Parathyroid adenoma (tissue), 2 donors: ENCODE results near the gene ACOT13.

Experiments
- H2AFZ ChIP-seq: fragments of 300-600 bp; sonication (generic); one replicate; pipeline ENCODE4 v1.7.0; 2017; ENCODE audit warnings: antibody characterized with exemption, mild to moderate bottlenecking
- H3K27ac ChIP-seq: fragments of 300-600 bp; sonication (generic); one replicate; pipeline ENCODE4 v1.7.0; 2017
- H3K27me3 ChIP-seq: fragments of 300-600 bp; sonication (generic); one replicate; pipeline ENCODE4 v1.7.0; 2017; ENCODE audit warnings: low read length; ENCODE audit not compliant: control insufficient read depth, insufficient read depth
- H3K36me3 ChIP-seq: fragments of 300-600 bp; sonication (generic); one replicate; pipeline ENCODE4 v1.7.0; 2017; ENCODE audit warnings: low read length; ENCODE audit not compliant: control insufficient read depth, insufficient read depth
- H3K4me1 ChIP-seq: fragments of 300-600 bp; sonication (generic); one replicate; pipeline ENCODE4 v1.7.0; 2017; ENCODE audit warnings: control low read depth
- H3K4me2 ChIP-seq: fragments of 300-600 bp; sonication (generic); one replicate; pipeline ENCODE4 v1.7.0; 2017; ENCODE audit warnings: low read length
- H3K4me3 ChIP-seq: fragments of 300-600 bp; sonication (generic); one replicate; pipeline ENCODE4 v1.7.0; 2017; ENCODE audit warnings: low read depth, low read length
- H3K79me2 ChIP-seq: fragments of 300-600 bp; sonication (generic); one replicate; pipeline ENCODE4 v1.7.0; 2017; ENCODE audit warnings: control low read depth
- H3K9ac ChIP-seq: fragments of 300-600 bp; sonication (generic); one replicate; pipeline ENCODE4 v1.7.0; 2017; ENCODE audit warnings: mild to moderate bottlenecking
- H3K9me3 ChIP-seq: fragments of 300-600 bp; sonication (generic); one replicate; pipeline ENCODE4 v1.7.0; 2017; ENCODE audit warnings: low read length; ENCODE audit not compliant: control insufficient read depth
- CTCF ChIP-seq: fragments of 300-600 bp; sonication (generic); IDR thresholded peaks from one replicate; pipeline ENCODE4 v1.7.0; 2017; ENCODE audit warnings: antibody characterized with exemption, mild to moderate bottlenecking
- donor health status: primary hyperparathyroidism.

Gene ACOT13

GRCh38 chr6:24696097-24696496, 29.2 kb downstream of the ACOT13 start:
- Histone ChIP-seq H2AFZ (no peak overlapping the region), H3K79me2 (no peaks in the 10 kb centered on the region), H3K4me1 (no peaks in the 10 kb centered on the region), H3K27me3 (no peaks in the 10 kb centered on the region), H3K27ac (no peak overlapping the region), H3K9me3 (no peaks in the 10 kb centered on the region), H3K4me2 (no peak overlapping the region), H3K4me3 (no peak overlapping the region), H3K36me3 (no peaks in the 10 kb centered on the region), H3K9ac (no peak overlapping the region)
- no peak for TF ChIP-seq CTCF

GRCh38 chr6:24699521-24700359, 32.9 kb downstream of the ACOT13 start:
- no peak overlapping the region for H3K27ac ChIP-seq
- no peak overlapping the region for H3K4me3 ChIP-seq
- no peak overlapping the region for H3K4me2 ChIP-seq
- no peaks in the 10 kb centered on the region for H3K79me2 ChIP-seq
- H3K9ac ChIP-seq, result no peak overlapping the region
- H3K36me3 ChIP-seq, result no peaks in the 10 kb centered on the region
- no peaks in the 10 kb centered on the region for H3K9me3 ChIP-seq
- H2AFZ ChIP-seq, result no peak overlapping the region
- TF ChIP-seq CTCF, result no peak
- no peaks in the 10 kb centered on the region for H3K27me3 ChIP-seq
- no peaks in the 10 kb centered on the region for H3K4me1 ChIP-seq

GRCh38 chr6:24702720-24703282, 35.9 kb downstream of the ACOT13 start:
- no peaks in the 10 kb centered on the region for H3K4me1 ChIP-seq
- TF ChIP-seq CTCF, result no peak
- H2AFZ ChIP-seq, result no peak overlapping the region
- no peak overlapping the region for H3K9ac ChIP-seq
- no peaks in the 10 kb centered on the region for H3K9me3 ChIP-seq
- H3K4me2 ChIP-seq, result no peak overlapping the region
- no peaks in the 10 kb centered on the region for H3K27me3 ChIP-seq
- no peaks in the 10 kb centered on the region for H3K79me2 ChIP-seq
- no peak overlapping the region for H3K27ac ChIP-seq
- H3K4me3 ChIP-seq, result no peak overlapping the region
- H3K36me3 ChIP-seq, result no peaks in the 10 kb centered on the region

- no peak overlapping the region for H3K9ac ChIP-seq
- no peak for TF ChIP-seq CTCF
- no peaks in the 10 kb centered on the region for H3K36me3 ChIP-seq
Observed at GRCh38 chr6:24704468-24704867, 37.6 kb downstream of the ACOT13 start.

More at GRCh38 chr6:24704468-24704867, 37.6 kb downstream of the ACOT13 start:
- Histone ChIP-seq H3K9me3 (no peaks in the 10 kb centered on the region), H3K4me2 (no peak overlapping the region), H3K4me1 (no peaks in the 10 kb centered on the region), H3K27me3 (no peaks in the 10 kb centered on the region), H3K79me2 (no peaks in the 10 kb centered on the region), H2AFZ (no peak overlapping the region), H3K27ac (no peak overlapping the region), H3K4me3 (no peak overlapping the region)
